Erythroblast (primary cell): Measurements from ENCODE around the gene HOXA7.

ENCODE experiments used
- GATA1 ChIP-seq: IDR thresholded peaks from 2 replicates; pipeline ENCODE4 v1.6.1; 2011; ENCODE audit warnings: low read depth, mild to moderate bottlenecking, control low read depth, low read length, moderate library complexity
- POLR2A ChIP-seq: IDR thresholded peaks from 2 replicates; pipeline ENCODE4 v1.6.1; 2011; ENCODE audit warnings: mild to moderate bottlenecking, low read length

DNA sequence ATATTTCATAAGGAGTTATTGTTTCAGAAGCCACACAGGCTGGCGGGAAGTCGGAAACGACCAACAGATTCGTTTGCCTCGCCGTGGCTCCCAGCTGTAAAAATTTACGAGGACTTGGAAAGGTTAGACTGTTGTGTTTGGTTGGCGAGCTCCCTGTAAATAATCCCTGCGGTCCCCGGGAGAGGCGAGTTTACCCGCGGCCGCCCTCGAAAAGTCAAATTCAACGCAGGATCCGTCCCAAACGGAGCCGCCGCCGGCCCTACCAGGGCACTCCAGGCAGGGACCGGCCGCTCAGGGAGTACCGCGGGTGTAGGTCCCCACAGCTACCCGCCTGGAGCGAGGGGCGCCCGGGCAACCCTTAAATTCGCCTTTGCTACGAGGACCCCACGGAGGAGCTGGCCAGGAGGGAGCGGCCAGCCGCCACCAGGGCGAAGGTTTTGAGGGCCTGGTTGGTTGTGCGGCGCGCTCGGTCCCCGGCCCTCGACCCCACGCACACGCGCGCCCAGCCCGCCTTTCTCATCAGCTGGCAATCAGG is 9.6 kb upstream of the HOXA7 start:
- TF ChIP-seq POLR2A, result no peak
- TF ChIP-seq GATA1, result no peak
